WTC11 (cell line): Measurements from ENCODE around the gene ZBTB6.

Source experiments
- IRF1 ChIP-seq: sonication (generic); formaldehyde crosslinking; IDR thresholded peaks from 2 replicates; pipeline ENCODE4 v1.8.0; 2023; ENCODE audit warnings: missing genetic modification reagents
- JUN ChIP-seq: sonication (generic); formaldehyde crosslinking; IDR thresholded peaks from 2 replicates; pipeline ENCODE4 v1.8.0; 2023; ENCODE audit warnings: mild to moderate bottlenecking, missing genetic modification reagents
- TF ChIP-seq, protein P1 (sequence below): fragments of 200-600 bp; IDR thresholded peaks from 2 replicates; pipeline ENCODE4 v1.8.0; 2022; ENCODE audit warnings: antibody characterized with exemption
- TF ChIP-seq, protein P2 (sequence below): sonication (generic); formaldehyde crosslinking; IDR thresholded peaks from 2 replicates; pipeline ENCODE4 v1.8.0; 2022; ENCODE audit warnings: mild to moderate bottlenecking, missing genetic modification reagents

DNA sequence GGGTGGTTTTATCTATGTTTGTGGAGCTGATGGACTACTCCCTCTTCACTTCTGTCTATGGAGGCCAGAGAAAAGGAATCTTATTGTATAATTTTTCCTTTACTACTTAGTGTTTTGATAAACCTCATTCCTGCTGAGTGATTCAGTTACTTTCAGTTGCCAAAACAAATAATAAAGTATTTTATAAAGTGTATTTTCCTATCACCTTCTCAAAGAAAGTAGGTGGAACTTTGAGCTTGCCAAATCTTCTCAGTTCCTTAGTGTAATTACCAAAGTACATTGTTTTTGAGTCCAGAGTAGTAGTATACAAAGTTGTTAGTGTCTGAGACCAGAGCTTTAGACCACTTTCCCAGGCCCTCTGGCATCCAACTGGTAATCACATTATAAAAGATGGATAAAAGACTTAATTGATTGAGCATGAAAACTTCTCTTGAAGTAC lies 41.1 kb upstream of the ZBTB6 start:
- no peak for TF ChIP-seq IRF1
- TF ChIP-seq JUN (CRISPR knock-in tag) = no peak
- TF ChIP-seq, protein P1, sequence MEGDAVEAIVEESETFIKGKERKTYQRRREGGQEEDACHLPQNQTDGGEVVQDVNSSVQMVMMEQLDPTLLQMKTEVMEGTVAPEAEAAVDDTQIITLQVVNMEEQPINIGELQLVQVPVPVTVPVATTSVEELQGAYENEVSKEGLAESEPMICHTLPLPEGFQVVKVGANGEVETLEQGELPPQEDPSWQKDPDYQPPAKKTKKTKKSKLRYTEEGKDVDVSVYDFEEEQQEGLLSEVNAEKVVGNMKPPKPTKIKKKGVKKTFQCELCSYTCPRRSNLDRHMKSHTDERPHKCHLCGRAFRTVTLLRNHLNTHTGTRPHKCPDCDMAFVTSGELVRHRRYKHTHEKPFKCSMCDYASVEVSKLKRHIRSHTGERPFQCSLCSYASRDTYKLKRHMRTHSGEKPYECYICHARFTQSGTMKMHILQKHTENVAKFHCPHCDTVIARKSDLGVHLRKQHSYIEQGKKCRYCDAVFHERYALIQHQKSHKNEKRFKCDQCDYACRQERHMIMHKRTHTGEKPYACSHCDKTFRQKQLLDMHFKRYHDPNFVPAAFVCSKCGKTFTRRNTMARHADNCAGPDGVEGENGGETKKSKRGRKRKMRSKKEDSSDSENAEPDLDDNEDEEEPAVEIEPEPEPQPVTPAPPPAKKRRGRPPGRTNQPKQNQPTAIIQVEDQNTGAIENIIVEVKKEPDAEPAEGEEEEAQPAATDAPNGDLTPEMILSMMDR = no peak
- TF ChIP-seq, protein P2, sequence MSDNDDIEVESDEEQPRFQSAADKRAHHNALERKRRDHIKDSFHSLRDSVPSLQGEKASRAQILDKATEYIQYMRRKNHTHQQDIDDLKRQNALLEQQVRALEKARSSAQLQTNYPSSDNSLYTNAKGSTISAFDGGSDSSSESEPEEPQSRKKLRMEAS = no peak
